OCI-M2 (cell line): ENCODE data around the gene TRPC4AP.

Source experiments
- DNase-seq: peaks from one replicate; lab custom pipeline; 2025; ENCODE audit not compliant: unreplicated experiment; lab: John Stamatoyannopoulos, UW

The TRPC4AP gene

GRCh38 chr20:35002426-35003210, 90.0 kb downstream of the TRPC4AP start:
- DNase-seq: no peak

- DNase-seq: no peak
Measured at GRCh38 chr20:35001596-35002362, 90.8 kb downstream of the TRPC4AP start.

- DNase-seq: no peak
Measured at GRCh38 chr20:35000922-35001595, 91.5 kb downstream of the TRPC4AP start.

- no peak for DNase-seq
Measured at GRCh38 chr20:35000311-35000921, 92.2 kb downstream of the TRPC4AP start.

GRCh38 chr20:34999782-35000181, 92.8 kb downstream of the TRPC4AP start:
- DNase-seq: no peak

- no peak for DNase-seq
Measured at GRCh38 chr20:34999021-34999451, 93.6 kb downstream of the TRPC4AP start.

- DNase-seq: no peak
Measured at GRCh38 chr20:34998331-34998950, 94.2 kb downstream of the TRPC4AP start.

- no peak for DNase-seq
Measured at GRCh38 chr20:34997774-34998173, 94.8 kb downstream of the TRPC4AP start.

- no peak for DNase-seq
Measured at GRCh38 chr20:34997131-34997561, 95.5 kb downstream of the TRPC4AP start.

GRCh38 chr20:34996243-34997028, 96.2 kb downstream of the TRPC4AP start:
- DNase-seq: no peak

GRCh38 chr20:34995696-34996095, 96.9 kb downstream of the TRPC4AP start:
- no peak for DNase-seq

- no peak for DNase-seq
Measured at GRCh38 chr20:34995192-34995591, 97.4 kb downstream of the TRPC4AP start.

- DNase-seq: no peak
Measured at GRCh38 chr20:34994509-34995131, 98.0 kb downstream of the TRPC4AP start.

- DNase-seq: no peak
Measured at GRCh38 chr20:34993941-34994508, 98.6 kb downstream of the TRPC4AP start.

- DNase-seq: no peak
Measured at GRCh38 chr20:34992751-34993417, 99.7 kb downstream of the TRPC4AP start.

- DNase-seq: no peak
Measured at GRCh38 chr20:34990661-34991214, 101.9 kb downstream of the TRPC4AP start.

GRCh38 chr20:34990231-34990630, 102.4 kb downstream of the TRPC4AP start:
- no peak for DNase-seq

GRCh38 chr20:34989670-34990069, 102.9 kb downstream of the TRPC4AP start:
- DNase-seq: no peak
